ENCODE measurements around the gene CNGB1.

DNA sequence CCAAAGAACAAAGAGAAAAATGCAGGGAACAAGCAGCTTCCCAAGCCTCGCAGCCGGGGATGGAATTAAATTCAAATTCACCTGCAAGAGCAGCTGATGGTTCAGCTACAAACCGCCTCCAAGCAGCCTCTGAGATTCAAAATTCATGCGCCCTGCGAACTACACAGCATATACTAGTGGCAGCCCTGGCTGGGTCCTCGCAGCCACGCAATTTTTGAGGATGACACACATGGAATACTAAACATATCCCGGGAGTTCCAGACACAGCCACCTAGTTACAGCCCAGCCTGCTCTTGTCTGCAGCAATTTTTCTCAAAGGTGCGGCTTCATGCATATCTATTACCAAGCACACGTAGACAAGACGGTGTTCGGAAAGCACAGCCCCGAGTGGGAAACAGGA lies 132.8 kb downstream of the CNGB1 start:
- TF ChIP-seq, protein P1, sequence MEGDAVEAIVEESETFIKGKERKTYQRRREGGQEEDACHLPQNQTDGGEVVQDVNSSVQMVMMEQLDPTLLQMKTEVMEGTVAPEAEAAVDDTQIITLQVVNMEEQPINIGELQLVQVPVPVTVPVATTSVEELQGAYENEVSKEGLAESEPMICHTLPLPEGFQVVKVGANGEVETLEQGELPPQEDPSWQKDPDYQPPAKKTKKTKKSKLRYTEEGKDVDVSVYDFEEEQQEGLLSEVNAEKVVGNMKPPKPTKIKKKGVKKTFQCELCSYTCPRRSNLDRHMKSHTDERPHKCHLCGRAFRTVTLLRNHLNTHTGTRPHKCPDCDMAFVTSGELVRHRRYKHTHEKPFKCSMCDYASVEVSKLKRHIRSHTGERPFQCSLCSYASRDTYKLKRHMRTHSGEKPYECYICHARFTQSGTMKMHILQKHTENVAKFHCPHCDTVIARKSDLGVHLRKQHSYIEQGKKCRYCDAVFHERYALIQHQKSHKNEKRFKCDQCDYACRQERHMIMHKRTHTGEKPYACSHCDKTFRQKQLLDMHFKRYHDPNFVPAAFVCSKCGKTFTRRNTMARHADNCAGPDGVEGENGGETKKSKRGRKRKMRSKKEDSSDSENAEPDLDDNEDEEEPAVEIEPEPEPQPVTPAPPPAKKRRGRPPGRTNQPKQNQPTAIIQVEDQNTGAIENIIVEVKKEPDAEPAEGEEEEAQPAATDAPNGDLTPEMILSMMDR (IDR thresholded peaks at IDR 0.05; ENCODE audit: low read depth, low read length, missing input control) = no peak
- TF ChIP-seq, protein P2, sequence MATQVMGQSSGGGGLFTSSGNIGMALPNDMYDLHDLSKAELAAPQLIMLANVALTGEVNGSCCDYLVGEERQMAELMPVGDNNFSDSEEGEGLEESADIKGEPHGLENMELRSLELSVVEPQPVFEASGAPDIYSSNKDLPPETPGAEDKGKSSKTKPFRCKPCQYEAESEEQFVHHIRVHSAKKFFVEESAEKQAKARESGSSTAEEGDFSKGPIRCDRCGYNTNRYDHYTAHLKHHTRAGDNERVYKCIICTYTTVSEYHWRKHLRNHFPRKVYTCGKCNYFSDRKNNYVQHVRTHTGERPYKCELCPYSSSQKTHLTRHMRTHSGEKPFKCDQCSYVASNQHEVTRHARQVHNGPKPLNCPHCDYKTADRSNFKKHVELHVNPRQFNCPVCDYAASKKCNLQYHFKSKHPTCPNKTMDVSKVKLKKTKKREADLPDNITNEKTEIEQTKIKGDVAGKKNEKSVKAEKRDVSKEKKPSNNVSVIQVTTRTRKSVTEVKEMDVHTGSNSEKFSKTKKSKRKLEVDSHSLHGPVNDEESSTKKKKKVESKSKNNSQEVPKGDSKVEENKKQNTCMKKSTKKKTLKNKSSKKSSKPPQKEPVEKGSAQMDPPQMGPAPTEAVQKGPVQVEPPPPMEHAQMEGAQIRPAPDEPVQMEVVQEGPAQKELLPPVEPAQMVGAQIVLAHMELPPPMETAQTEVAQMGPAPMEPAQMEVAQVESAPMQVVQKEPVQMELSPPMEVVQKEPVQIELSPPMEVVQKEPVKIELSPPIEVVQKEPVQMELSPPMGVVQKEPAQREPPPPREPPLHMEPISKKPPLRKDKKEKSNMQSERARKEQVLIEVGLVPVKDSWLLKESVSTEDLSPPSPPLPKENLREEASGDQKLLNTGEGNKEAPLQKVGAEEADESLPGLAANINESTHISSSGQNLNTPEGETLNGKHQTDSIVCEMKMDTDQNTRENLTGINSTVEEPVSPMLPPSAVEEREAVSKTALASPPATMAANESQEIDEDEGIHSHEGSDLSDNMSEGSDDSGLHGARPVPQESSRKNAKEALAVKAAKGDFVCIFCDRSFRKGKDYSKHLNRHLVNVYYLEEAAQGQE (IDR thresholded peaks at IDR 0.05) = no peak

Measured in liver (tissue), 2 donors.